H9 (cell line): ENCODE results near the gene ZFP92. TPM values are rescaled to one million over a fixed set of nuclear protein-coding genes. Genes with fewer than 3 reads are reported as not detected.
"Not testable (repeated sequence)": the region's sequence is repeated elsewhere in the genome, so short reads cannot be mapped to it uniquely, and the experiment has no call there.

Source experiments
- DNase-seq: peaks from one replicate; pipeline ENCODE4 v3.0.0-alpha.2; 2017
- H2AFZ ChIP-seq: one replicate; pipeline ENCODE4 v1.6.1; 2013; ENCODE audit warnings: mild to moderate bottlenecking, low read length, control low read depth, moderate library complexity
- H2AK5ac ChIP-seq: 2 replicates; pipeline ENCODE4 v1.6.1; 2013; ENCODE audit warnings: low read length, control low read depth, mixed read lengths; ENCODE audit not compliant: insufficient read length
- H2BK120ac ChIP-seq: one replicate; pipeline ENCODE4 v1.6.1; 2013; ENCODE audit warnings: low read depth, mild to moderate bottlenecking, low read length, control low read depth, inconsistent platforms; ENCODE audit not compliant: poor library complexity, severe bottlenecking
- H2BK12ac ChIP-seq: 2 replicates; pipeline ENCODE4 v1.6.1; 2013; ENCODE audit warnings: low read length, control low read depth, mixed read lengths, low read depth; ENCODE audit not compliant: insufficient read length
- H2BK15ac ChIP-seq: 2 replicates; pipeline ENCODE4 v1.6.1; 2013; ENCODE audit warnings: low read depth, low read length, control low read depth
- H2BK20ac ChIP-seq: one replicate; pipeline ENCODE4 v1.6.1; 2013; ENCODE audit warnings: low read depth, mild to moderate bottlenecking, low read length, control low read depth, inconsistent platforms; ENCODE audit not compliant: poor library complexity, severe bottlenecking
- H2BK5ac ChIP-seq: 2 replicates; pipeline ENCODE4 v1.6.1; 2013; ENCODE audit warnings: low read length, control low read depth, mixed read lengths; ENCODE audit not compliant: insufficient read length
- H3K14ac ChIP-seq: 2 replicates; pipeline ENCODE4 v1.6.1; 2013; ENCODE audit warnings: low read length, control low read depth; ENCODE audit not compliant: insufficient read depth
- H3K18ac ChIP-seq: 2 replicates; pipeline ENCODE4 v1.6.1; 2013; ENCODE audit warnings: low read depth, mild to moderate bottlenecking, mixed read lengths, low read length, control low read depth; ENCODE audit not compliant: insufficient read length
- H3K23ac ChIP-seq: 2 replicates; pipeline ENCODE4 v1.6.1; 2013; ENCODE audit warnings: low read length, control low read depth, mixed read lengths, low read depth; ENCODE audit not compliant: insufficient read length
- H3K23me2 ChIP-seq: 2 replicates; pipeline ENCODE4 v1.6.1; 2013; ENCODE audit warnings: low read depth, mild to moderate bottlenecking, mixed read lengths, low read length, control low read depth; ENCODE audit not compliant: insufficient read length, poor library complexity, severe bottlenecking
- H3K27ac ChIP-seq: 2 replicates; pipeline ENCODE4 v1.5.1; 2013; ENCODE audit warnings: low read length, control low read depth, mixed read lengths, low read depth; ENCODE audit not compliant: insufficient read length
- H3K27me3 ChIP-seq: 2 replicates; pipeline ENCODE4 v1.6.1; 2013; ENCODE audit warnings: low read length, control low read depth, inconsistent platforms; ENCODE audit not compliant: insufficient read depth
- H3K4ac ChIP-seq: 2 replicates; pipeline ENCODE4 v1.6.1; 2013; ENCODE audit warnings: low read depth, mild to moderate bottlenecking, control low read depth, inconsistent platforms, low read length, moderate library complexity
- H3K4me1 ChIP-seq: 2 replicates; pipeline ENCODE4 v1.6.1; 2013; ENCODE audit warnings: low read length, control low read depth, inconsistent platforms; ENCODE audit not compliant: insufficient read depth
- H3K4me2 ChIP-seq: 2 replicates; pipeline ENCODE4 v1.6.1; 2013; ENCODE audit warnings: low read length, control low read depth, mixed read lengths; ENCODE audit not compliant: insufficient read length, insufficient read depth
- H3K56ac ChIP-seq: 2 replicates; pipeline ENCODE4 v1.6.1; 2013; ENCODE audit warnings: low read depth, mild to moderate bottlenecking, mixed read lengths, low read length, control low read depth; ENCODE audit not compliant: insufficient read length
- H3K79me1 ChIP-seq: 2 replicates; pipeline ENCODE4 v1.6.1; 2013; ENCODE audit warnings: low read depth, mild to moderate bottlenecking, moderate library complexity, low read length, control low read depth, inconsistent platforms; ENCODE audit not compliant: insufficient read depth, poor library complexity, severe bottlenecking
- H3K79me2 ChIP-seq: 2 replicates; pipeline ENCODE4 v1.6.1; 2013; ENCODE audit warnings: low read length, control low read depth, inconsistent platforms; ENCODE audit not compliant: insufficient read depth
- H3K9ac ChIP-seq: 2 replicates; pipeline ENCODE4 v1.6.1; 2013; ENCODE audit warnings: low read length, control low read depth, mixed read lengths; ENCODE audit not compliant: insufficient read length; ENCODE audit errors: extremely low read depth
- H3K9me3 ChIP-seq: one replicate; pipeline ENCODE4 v1.6.1; 2013; ENCODE audit warnings: low read depth, low read length, inconsistent platforms; ENCODE audit not compliant: control insufficient read depth
- H3T11ph ChIP-seq: one replicate; pipeline ENCODE4 v1.6.1; 2013; ENCODE audit warnings: mild to moderate bottlenecking, low read length, control low read depth, inconsistent platforms
- H4K20me1 ChIP-seq: one replicate; pipeline ENCODE4 v1.6.1; 2013; ENCODE audit not compliant: control insufficient read depth, insufficient read length, insufficient read depth
- H4K5ac ChIP-seq: 2 replicates; pipeline ENCODE4 v1.6.1; 2013; ENCODE audit warnings: low read depth, mild to moderate bottlenecking, mixed read lengths, low read length, control low read depth; ENCODE audit not compliant: insufficient read length
- H4K8ac ChIP-seq: replicated peaks from 2 replicates; pipeline ENCODE4 v1.6.1; 2013; ENCODE audit warnings: low read length, control low read depth, mixed read lengths, low read depth; ENCODE audit not compliant: insufficient read length
- H4K91ac ChIP-seq: 2 replicates; pipeline ENCODE4 v1.6.1; 2013; ENCODE audit warnings: low read depth, mild to moderate bottlenecking, moderate library complexity, mixed read lengths, low read length, control low read depth; ENCODE audit not compliant: insufficient read length
- H3K27ac Mint-ChIP-seq, 3 experiments: 2 replicates in 2 of 3; 3 replicates in 1 of 3; pipeline ENCODE4 v1.8.0; 2020 to 2021; ENCODE audit warnings: mixed read lengths in 3 of 3, mild to moderate bottlenecking in 1 of 3, moderate library complexity in 1 of 3
- H3K27me3 Mint-ChIP-seq: 2 replicates; pipeline ENCODE4 v1.8.0; 2021; ENCODE audit warnings: low read depth, mild to moderate bottlenecking, moderate library complexity, mixed read lengths
- H3K36me3 Mint-ChIP-seq, 3 experiments: 2 replicates in 2 of 3; 3 replicates in 1 of 3; pipeline ENCODE4 v1.8.0; 2020 to 2021; ENCODE audit warnings: low read depth in 3 of 3, mixed read lengths in 3 of 3; ENCODE audit not compliant: insufficient read depth in 1 of 3
- H3K4me1 Mint-ChIP-seq, 2 experiments: 2 replicates each; pipeline ENCODE4 v1.8.0; 2020; ENCODE audit warnings: mixed read lengths in 2 of 2
- H3K4me3 Mint-ChIP-seq, 2 experiments: 2 replicates in 1 of 2; 3 replicates in 1 of 2; pipeline ENCODE4 v1.8.0; 2020 to 2021; ENCODE audit warnings: mild to moderate bottlenecking in 2 of 2, mixed read lengths in 2 of 2, moderate library complexity in 1 of 2
- H3K9me3 Mint-ChIP-seq, 2 experiments: 2 replicates in 1 of 2; 3 replicates in 1 of 2; pipeline ENCODE4 v1.8.0; 2020; ENCODE audit warnings: mild to moderate bottlenecking in 2 of 2, mixed read lengths in 2 of 2, moderate library complexity in 1 of 2
- CTCF ChIP-seq: fragments of 200-600 bp; sonication (generic); conservative IDR thresholded peaks from 3 replicates; pipeline ENCODE4 v1.8.0; 2021; ENCODE audit warnings: antibody characterized with exemption, mild to moderate bottlenecking
- WGBS: extraction: QIAGEN DNeasy Blood & Tissue Kit; methylation state at CpG from one replicate; pipeline ENCODE4 v1.1.7; 2013; ENCODE audit warnings: missing lambda C conversion rate, low lambda C conversion rate, mixed read lengths; ENCODE audit not compliant: insufficient read length; ENCODE audit errors: extremely low coverage; 5-methylcytosine and 5-hydroxymethylcytosine counted together
- total RNA-seq: library from RNA; stranded (reverse); gene quantifications from 2 replicates; pipeline ENCODE4 v1.2.1, GENCODE V29; 2021

The ZFP92 gene
- total RNA-seq, 1 experiment from 2014 or later: 0.68 TPM

- no CpG with 5 or more reads among the region's 29 CpGs for WGBS
- no peak within 1 kb of the TSS; a peak in 1 of 5 replicates for H3K4me3 Mint-ChIP-seq
- no peaks in the 10 kb centered on the region for H3K4me1 ChIP-seq
These were observed 10.0 kb upstream of the ZFP92 start, which contains the start of gene PNMA6E for GRCh38 chrX:153401133-153401764. Gene PNMA6E, minus strand, starts transcription at chrX:153401350. Its CDS starts 2,501 bp downstream, at chrX:153398849.

GRCh38 chrX:153404333-153404732, 6.9 kb upstream of the ZFP92 start:
- H3K36me3 Mint-ChIP-seq: peaks cover 6 to 15% (median 7%) of the 10 kb centered on the region in 3 experiments
- not testable (repeated sequence) for H2BK120ac ChIP-seq, H3K27ac ChIP-seq, H3K14ac ChIP-seq, H4K20me1 ChIP-seq, H3K79me1 ChIP-seq, H4K8ac ChIP-seq, H3K4me1 Mint-ChIP-seq, H4K91ac ChIP-seq, H3K4me3 Mint-ChIP-seq, H3T11ph ChIP-seq, H3K4me2 ChIP-seq, H2AFZ ChIP-seq, H3K27ac Mint-ChIP-seq, H3K9ac ChIP-seq, H2BK20ac ChIP-seq, H3K23me2 ChIP-seq, H4K5ac ChIP-seq, H2AK5ac ChIP-seq, H2BK12ac ChIP-seq, H3K18ac ChIP-seq, DNase-seq, H3K56ac ChIP-seq, H3K4ac ChIP-seq, H3K23ac ChIP-seq, H3K27me3 ChIP-seq, H2BK15ac ChIP-seq, H3K4me1 ChIP-seq, H3K79me2 ChIP-seq, H2BK5ac ChIP-seq
- H3K9me3 ChIP-seq: peaks cover 16% of the 10 kb centered on the region
- peaks cover 64 to 80% of the 10 kb centered on the region in 2 experiments for H3K9me3 Mint-ChIP-seq
- WGBS: no CpG with 5 or more reads among the region's 5 CpGs
- H3K27me3 Mint-ChIP-seq: peaks cover 39% of the 10 kb centered on the region

More at GRCh38 chrX:153401133-153401764, 10.0 kb upstream of the ZFP92 start, which contains the start of gene PNMA6E:
- H3K4ac ChIP-seq: no peak within 1 kb of the TSS
- no peak within 1 kb of the TSS for H3K14ac ChIP-seq
- no peak within 1 kb of the TSS for H2BK12ac ChIP-seq
- no peaks in the 10 kb centered on the region for H3K79me2 ChIP-seq
- H2AFZ ChIP-seq: no peak within 1 kb of the TSS
- no peak within 1 kb of the TSS for H3K27ac ChIP-seq
- H3K23me2 ChIP-seq: no peaks in the 10 kb centered on the region
- H3K9me3 ChIP-seq: peaks cover 10% of the 10 kb centered on the region
- H3K4me2 ChIP-seq: no peak within 1 kb of the TSS
- Mint-ChIP-seq H3K4me1 (no peaks in the 10 kb centered on the region), H3K27me3 (peaks cover 42% of the 10 kb centered on the region), H3K36me3 (peaks cover 7 to 10% (median 10%) of the 10 kb centered on the region in 3 experiments), H3K9me3 (peaks cover 65 to 79% of the 10 kb centered on the region in 2 experiments), H3K27ac (no peak within 1 kb of the TSS)
- H3K79me1 ChIP-seq: no peaks in the 10 kb centered on the region
- H2AK5ac ChIP-seq: no peak within 1 kb of the TSS
- no peak within 1 kb of the TSS for H3T11ph ChIP-seq
- no peak for TF ChIP-seq CTCF
- H2BK120ac ChIP-seq: no peak within 1 kb of the TSS
- no peak within 1 kb of the TSS for H3K9ac ChIP-seq
- no peak within 1 kb of the TSS for H4K5ac ChIP-seq
- H2BK5ac ChIP-seq: no peak within 1 kb of the TSS
- DNase-seq: no peak
- no peak within 1 kb of the TSS for H2BK20ac ChIP-seq
- H3K23ac ChIP-seq: no peak within 1 kb of the TSS
- H4K91ac ChIP-seq: no peak within 1 kb of the TSS
- H2BK15ac ChIP-seq: no peak within 1 kb of the TSS
- H3K27me3 ChIP-seq: no peaks in the 10 kb centered on the region
- no peak within 1 kb of the TSS for H4K8ac ChIP-seq
- H4K20me1 ChIP-seq: no peaks in the 10 kb centered on the region
- H3K18ac ChIP-seq: no peak within 1 kb of the TSS
- H3K56ac ChIP-seq: no peak within 1 kb of the TSS
